Measurements from ENCODE around the gene HNF1A. TPM values are rescaled to one million over a fixed set of nuclear protein-coding genes. Genes with fewer than 3 reads are reported as not detected.

HNF1A gene
- total and polyA plus RNA-seq, 9 of the 15 experiments (the other 6 are each of a cell fraction or from before 2014, with no cell fraction given) = not detected

DNA sequence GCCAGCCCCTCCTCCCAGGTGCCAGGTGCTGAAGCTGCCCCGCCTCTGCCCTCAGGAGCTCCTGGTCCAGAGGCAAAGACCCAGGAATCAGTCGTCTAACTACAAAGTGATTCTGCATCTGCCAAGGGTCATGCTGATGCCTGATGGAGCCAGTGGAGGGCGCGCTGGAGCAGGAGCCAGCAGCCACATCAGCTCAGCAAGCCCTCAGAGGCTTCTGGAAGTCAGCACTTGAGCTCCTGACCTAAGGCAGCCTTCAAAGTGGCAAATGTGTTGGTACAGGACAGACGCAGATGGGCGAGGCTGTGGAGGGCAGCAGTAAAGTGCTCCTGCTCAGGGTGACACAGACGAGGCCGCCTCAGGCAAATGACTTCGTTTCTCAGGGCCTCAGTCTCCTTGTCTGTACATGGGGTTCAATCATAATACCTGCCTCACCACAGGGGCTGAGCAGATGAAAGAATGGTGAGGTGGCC, 27.0 kb downstream of the HNF1A start (continued):
- TF ChIP-seq MYNN (IDR thresholded peaks at IDR 0.05) = no peak
- TF ChIP-seq MYNN (CRISPR knock-in tag; IDR thresholded peaks at IDR 0.05) = no peak
- TF ChIP-seq, protein P1, sequence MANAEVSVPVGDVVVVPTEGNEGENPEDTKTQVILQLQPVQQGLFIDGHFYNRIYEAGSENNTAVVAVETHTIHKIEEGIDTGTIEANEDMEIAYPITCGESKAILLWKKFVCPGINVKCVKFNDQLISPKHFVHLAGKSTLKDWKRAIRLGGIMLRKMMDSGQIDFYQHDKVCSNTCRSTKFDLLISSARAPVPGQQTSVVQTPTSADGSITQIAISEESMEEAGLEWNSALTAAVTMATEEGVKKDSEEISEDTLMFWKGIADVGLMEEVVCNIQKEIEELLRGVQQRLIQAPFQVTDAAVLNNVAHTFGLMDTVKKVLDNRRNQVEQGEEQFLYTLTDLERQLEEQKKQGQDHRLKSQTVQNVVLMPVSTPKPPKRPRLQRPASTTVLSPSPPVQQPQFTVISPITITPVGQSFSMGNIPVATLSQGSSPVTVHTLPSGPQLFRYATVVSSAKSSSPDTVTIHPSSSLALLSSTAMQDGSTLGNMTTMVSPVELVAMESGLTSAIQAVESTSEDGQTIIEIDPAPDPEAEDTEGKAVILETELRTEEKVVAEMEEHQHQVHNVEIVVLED (CRISPR knock-in tag; IDR thresholded peaks at IDR 0.05) = no peak
- no peak for TF ChIP-seq KLF6 (CRISPR knock-in tag; IDR thresholded peaks at IDR 0.05; ENCODE audit: borderline replicate concordance)
- no peak for TF ChIP-seq HMG20B (CRISPR knock-in tag; IDR thresholded peaks at IDR 0.05)
- TF ChIP-seq CAMTA2 (CRISPR knock-in tag; conservative IDR thresholded peaks at IDR 0.05) = no peak
- no peak for TF ChIP-seq TAF9B (IDR thresholded peaks at IDR 0.05; ENCODE audit: partially characterized antibody)
- TF ChIP-seq, protein P2, sequence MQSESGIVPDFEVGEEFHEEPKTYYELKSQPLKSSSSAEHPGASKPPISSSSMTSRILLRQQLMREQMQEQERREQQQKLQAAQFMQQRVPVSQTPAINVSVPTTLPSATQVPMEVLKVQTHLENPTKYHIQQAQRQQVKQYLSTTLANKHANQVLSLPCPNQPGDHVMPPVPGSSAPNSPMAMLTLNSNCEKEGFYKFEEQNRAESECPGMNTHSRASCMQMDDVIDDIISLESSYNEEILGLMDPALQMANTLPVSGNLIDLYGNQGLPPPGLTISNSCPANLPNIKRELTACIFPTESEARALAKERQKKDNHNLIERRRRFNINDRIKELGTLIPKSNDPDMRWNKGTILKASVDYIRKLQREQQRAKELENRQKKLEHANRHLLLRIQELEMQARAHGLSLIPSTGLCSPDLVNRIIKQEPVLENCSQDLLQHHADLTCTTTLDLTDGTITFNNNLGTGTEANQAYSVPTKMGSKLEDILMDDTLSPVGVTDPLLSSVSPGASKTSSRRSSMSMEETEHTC (IDR thresholded peaks at IDR 0.05) = no peak
- TF ChIP-seq, protein P3, sequence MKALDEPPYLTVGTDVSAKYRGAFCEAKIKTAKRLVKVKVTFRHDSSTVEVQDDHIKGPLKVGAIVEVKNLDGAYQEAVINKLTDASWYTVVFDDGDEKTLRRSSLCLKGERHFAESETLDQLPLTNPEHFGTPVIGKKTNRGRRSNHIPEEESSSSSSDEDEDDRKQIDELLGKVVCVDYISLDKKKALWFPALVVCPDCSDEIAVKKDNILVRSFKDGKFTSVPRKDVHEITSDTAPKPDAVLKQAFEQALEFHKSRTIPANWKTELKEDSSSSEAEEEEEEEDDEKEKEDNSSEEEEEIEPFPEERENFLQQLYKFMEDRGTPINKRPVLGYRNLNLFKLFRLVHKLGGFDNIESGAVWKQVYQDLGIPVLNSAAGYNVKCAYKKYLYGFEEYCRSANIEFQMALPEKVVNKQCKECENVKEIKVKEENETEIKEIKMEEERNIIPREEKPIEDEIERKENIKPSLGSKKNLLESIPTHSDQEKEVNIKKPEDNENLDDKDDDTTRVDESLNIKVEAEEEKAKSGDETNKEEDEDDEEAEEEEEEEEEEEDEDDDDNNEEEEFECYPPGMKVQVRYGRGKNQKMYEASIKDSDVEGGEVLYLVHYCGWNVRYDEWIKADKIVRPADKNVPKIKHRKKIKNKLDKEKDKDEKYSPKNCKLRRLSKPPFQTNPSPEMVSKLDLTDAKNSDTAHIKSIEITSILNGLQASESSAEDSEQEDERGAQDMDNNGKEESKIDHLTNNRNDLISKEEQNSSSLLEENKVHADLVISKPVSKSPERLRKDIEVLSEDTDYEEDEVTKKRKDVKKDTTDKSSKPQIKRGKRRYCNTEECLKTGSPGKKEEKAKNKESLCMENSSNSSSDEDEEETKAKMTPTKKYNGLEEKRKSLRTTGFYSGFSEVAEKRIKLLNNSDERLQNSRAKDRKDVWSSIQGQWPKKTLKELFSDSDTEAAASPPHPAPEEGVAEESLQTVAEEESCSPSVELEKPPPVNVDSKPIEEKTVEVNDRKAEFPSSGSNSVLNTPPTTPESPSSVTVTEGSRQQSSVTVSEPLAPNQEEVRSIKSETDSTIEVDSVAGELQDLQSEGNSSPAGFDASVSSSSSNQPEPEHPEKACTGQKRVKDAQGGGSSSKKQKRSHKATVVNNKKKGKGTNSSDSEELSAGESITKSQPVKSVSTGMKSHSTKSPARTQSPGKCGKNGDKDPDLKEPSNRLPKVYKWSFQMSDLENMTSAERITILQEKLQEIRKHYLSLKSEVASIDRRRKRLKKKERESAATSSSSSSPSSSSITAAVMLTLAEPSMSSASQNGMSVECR (CRISPR knock-in tag; IDR thresholded peaks at IDR 0.05) = no peak
- TF ChIP-seq, protein P4, sequence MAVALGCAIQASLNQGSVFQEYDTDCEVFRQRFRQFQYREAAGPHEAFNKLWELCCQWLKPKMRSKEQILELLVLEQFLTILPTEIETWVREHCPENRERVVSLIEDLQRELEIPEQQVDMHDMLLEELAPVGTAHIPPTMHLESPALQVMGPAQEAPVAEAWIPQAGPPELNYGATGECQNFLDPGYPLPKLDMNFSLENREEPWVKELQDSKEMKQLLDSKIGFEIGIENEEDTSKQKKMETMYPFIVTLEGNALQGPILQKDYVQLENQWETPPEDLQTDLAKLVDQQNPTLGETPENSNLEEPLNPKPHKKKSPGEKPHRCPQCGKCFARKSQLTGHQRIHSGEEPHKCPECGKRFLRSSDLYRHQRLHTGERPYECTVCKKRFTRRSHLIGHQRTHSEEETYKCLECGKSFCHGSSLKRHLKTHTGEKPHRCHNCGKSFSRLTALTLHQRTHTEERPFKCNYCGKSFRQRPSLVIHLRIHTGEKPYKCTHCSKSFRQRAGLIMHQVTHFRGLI (CRISPR knock-in tag; IDR thresholded peaks at IDR 0.05) = no peak
- TF ChIP-seq ZFP1 (CRISPR knock-in tag; IDR thresholded peaks at IDR 0.05) = no peak
- no peak for TF ChIP-seq TAF15 (IDR thresholded peaks at IDR 0.05; ENCODE audit: low read depth, low read length)
- TF ChIP-seq KAT7 (CRISPR knock-in tag; IDR thresholded peaks at IDR 0.05; ENCODE audit: borderline replicate concordance) = 0 out of 2 replicates have a peak, but pooled peaks have one; percentile 45
- TF ChIP-seq POLR3G (IDR thresholded peaks at IDR 0.05; ENCODE audit: extremely low read depth, insufficient read length, insufficient replicate concordance) = no peak
- no peak for TF ChIP-seq GATAD2A (IDR thresholded peaks at IDR 0.05)
- TF ChIP-seq, protein P5, sequence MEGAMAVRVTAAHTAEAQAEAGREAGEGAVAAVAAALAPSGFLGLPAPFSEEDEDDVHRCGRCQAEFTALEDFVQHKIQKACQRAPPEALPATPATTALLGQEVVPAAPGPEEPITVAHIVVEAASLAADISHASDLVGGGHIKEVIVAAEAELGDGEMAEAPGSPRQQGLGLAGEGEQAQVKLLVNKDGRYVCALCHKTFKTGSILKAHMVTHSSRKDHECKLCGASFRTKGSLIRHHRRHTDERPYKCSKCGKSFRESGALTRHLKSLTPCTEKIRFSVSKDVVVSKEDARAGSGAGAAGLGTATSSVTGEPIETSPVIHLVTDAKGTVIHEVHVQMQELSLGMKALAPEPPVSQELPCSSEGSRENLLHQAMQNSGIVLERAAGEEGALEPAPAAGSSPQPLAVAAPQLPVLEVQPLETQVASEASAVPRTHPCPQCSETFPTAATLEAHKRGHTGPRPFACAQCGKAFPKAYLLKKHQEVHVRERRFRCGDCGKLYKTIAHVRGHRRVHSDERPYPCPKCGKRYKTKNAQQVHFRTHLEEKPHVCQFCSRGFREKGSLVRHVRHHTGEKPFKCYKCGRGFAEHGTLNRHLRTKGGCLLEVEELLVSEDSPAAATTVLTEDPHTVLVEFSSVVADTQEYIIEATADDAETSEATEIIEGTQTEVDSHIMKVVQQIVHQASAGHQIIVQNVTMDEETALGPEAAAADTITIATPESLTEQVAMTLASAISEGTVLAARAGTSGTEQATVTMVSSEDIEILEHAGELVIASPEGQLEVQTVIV (CRISPR knock-in tag; IDR thresholded peaks at IDR 0.05; ENCODE audit: borderline replicate concordance) = no peak
- no peak for TF ChIP-seq NR2C1 (IDR thresholded peaks at IDR 0.05)
- no peak for TF ChIP-seq NR2C1 (tag; IDR thresholded peaks at IDR 0.05)

All from K562 (cell line).